Stomach (tissue), 19 donors: ENCODE results near the gene LHFPL4. TPM values are rescaled to one million over a fixed set of nuclear protein-coding genes. Genes with fewer than 3 reads are reported as not detected.
"Not testable (repeated sequence)": the region's sequence is repeated elsewhere in the genome, so short reads cannot be mapped to it uniquely, and the experiment has no call there.

Experiments used
- DNase-seq, 2 donors: peaks; one replicate each; pipeline versions ENCODE4 v3.0.0 to v3.0.0-alpha.2; 2013 to 2019
- H3K27ac ChIP-seq, 5 donors: fragments of 200-600 bp in 4 of 5; sonication (generic) in 4 of 5; one replicate each; pipeline ENCODE4 v1.5.1; 2013 to 2019; ENCODE audit warnings: mild to moderate bottlenecking in 1 of 5, moderate library complexity in 1 of 5
- H3K27me3 ChIP-seq, 3 donors: fragments of 200-600 bp; sonication (generic); one replicate each; pipeline ENCODE4 v1.5.1; 2017 to 2019; ENCODE audit warnings: mixed run types in 1 of 3
- H3K36me3 ChIP-seq, 4 donors: fragments of 200-600 bp; sonication (generic); 1 replicate in 3 of 4; 2 replicates in 1 of 4; pipeline ENCODE4 v1.5.1; 2016 to 2019
- H3K4me1 ChIP-seq, 4 donors: fragments of 200-600 bp; sonication (generic); one replicate each; pipeline ENCODE4 v1.5.1; 2016 to 2019
- H3K4me3 ChIP-seq, 4 donors: fragments of 200-600 bp; sonication (generic) in 3 of 4; one replicate each; pipeline ENCODE4 v1.5.1; 2016 to 2019; ENCODE audit warnings: mild to moderate bottlenecking in 1 of 4
- H3K9me3 ChIP-seq, 4 donors: fragments of 200-600 bp; sonication (generic); one replicate each; pipeline ENCODE4 v1.5.1; 2016 to 2019
- EP300 ChIP-seq: sonication (generic); formaldehyde crosslinking; IDR thresholded peaks from one replicate; pipeline ENCODE4 v1.6.1; 2017; ENCODE audit warnings: antibody characterized with exemption
- POLR2A ChIP-seq, 4 donors: fragments of 450-650 bp; IDR thresholded peaks; one replicate each; pipeline ENCODE4 v1.6.1; 2016; ENCODE audit warnings: antibody characterized with exemption in 4 of 4, control low read depth in 2 of 4, mild to moderate bottlenecking in 1 of 4, moderate library complexity in 1 of 4
- POLR2AphosphoS5 ChIP-seq, 3 donors: sonication (generic); formaldehyde crosslinking; IDR thresholded peaks; one replicate each; pipeline ENCODE4 v1.6.1; 2016; ENCODE audit warnings: antibody characterized with exemption in 3 of 3
- WGBS, 5 donors: extraction: QIAGEN DNeasy Blood & Tissue Kit in 3 of 5; methylation state at CpG; one replicate each; pipeline versions ENCODE4 v1.1.5 to v1.1.7; 2013 to 2018; 5-methylcytosine and 5-hydroxymethylcytosine counted together
- intact Hi-C: fragments of 100-400 bp; cut with DNase I; formaldehyde crosslinking; loops from one replicate; pipeline ENCODE4 v1.15.1; 2023; ENCODE audit warnings: low total_unique reads
- long read RNA-seq, 10 donors: transcript quantifications; one replicate each; lab custom pipeline, GENCODE V29; 2026
- polyA plus RNA-seq, 3 donors: library from polyadenylated mRNA; stranded (reverse); fragments of 200-250 nt; gene quantifications; one replicate each; pipeline ENCODE4 v1.2.3, GENCODE V29; 2013
- total RNA-seq, 5 donors: library from RNA; depleted of rRNA; stranded (reverse); fragments of >200 nt; gene quantifications; one replicate each; pipeline versions ENCODE4 v1.1.0 to v1.2.3, GENCODE V29; 2014 to 2016
- TF ChIP-seq, protein P1 (sequence below), 7 experiments: fragments of 450-650 bp in 4 of 7; fragments of 200-600 bp in 3 of 7; sonication (generic) in 3 of 7; IDR thresholded peaks; one replicate each; pipeline ENCODE4 v1.5.1; 2016 to 2019; ENCODE audit warnings: antibody characterized with exemption in 7 of 7, control low read depth in 2 of 7, mild to moderate bottlenecking in 1 of 7
- donor health status: healthy with polysubstance abuse.
- donor health status: Bipolar disorder and iron deficiency.
- donor health status: healthy.

LHFPL4 gene
- under 1 TPM in 2 of 5 donors, not detected in 3; 0.43 to 0.92 TPM for total RNA-seq
- polyA plus RNA-seq: under 1 TPM in 2 of 3 donors, not detected in 1; 0.06 to 0.08 TPM
- long read RNA-seq, donor 1: 0 reads
- long read RNA-seq, donor 2: 0 reads
- long read RNA-seq, donor 3: 0 reads
- long read RNA-seq, donor 4: 0 reads
- long read RNA-seq, donor 5: 0 reads
- long read RNA-seq, donor 6: 0 reads
- long read RNA-seq, donor 7: 0 reads
- long read RNA-seq, donor 8: 0 reads
- long read RNA-seq, donor 9: 0 reads
- long read RNA-seq, donor 10: 0 reads

- no peak within 1 kb of the TSS for H3K27ac ChIP-seq
- H3K27me3 ChIP-seq: peaks cover 8 to 79% (median 35%) of the 10 kb centered on the region in 3 donors
- WGBS, 5 donors: 3 to 6% (median 5%) methylated on average over 6 to 74 of the region's 75 CpGs
- no peak for TF ChIP-seq EP300
- TF ChIP-seq, protein P1, sequence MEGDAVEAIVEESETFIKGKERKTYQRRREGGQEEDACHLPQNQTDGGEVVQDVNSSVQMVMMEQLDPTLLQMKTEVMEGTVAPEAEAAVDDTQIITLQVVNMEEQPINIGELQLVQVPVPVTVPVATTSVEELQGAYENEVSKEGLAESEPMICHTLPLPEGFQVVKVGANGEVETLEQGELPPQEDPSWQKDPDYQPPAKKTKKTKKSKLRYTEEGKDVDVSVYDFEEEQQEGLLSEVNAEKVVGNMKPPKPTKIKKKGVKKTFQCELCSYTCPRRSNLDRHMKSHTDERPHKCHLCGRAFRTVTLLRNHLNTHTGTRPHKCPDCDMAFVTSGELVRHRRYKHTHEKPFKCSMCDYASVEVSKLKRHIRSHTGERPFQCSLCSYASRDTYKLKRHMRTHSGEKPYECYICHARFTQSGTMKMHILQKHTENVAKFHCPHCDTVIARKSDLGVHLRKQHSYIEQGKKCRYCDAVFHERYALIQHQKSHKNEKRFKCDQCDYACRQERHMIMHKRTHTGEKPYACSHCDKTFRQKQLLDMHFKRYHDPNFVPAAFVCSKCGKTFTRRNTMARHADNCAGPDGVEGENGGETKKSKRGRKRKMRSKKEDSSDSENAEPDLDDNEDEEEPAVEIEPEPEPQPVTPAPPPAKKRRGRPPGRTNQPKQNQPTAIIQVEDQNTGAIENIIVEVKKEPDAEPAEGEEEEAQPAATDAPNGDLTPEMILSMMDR (IDR thresholded peaks at IDR 0.05): no peak
- TF ChIP-seq POLR2AphosphoS5 (IDR thresholded peaks at IDR 0.05): no peak
- no peak for TF ChIP-seq POLR2A (IDR thresholded peaks at IDR 0.05)
- H3K4me1 ChIP-seq: peaks cover 0 to 7% (median 2%) of the 10 kb centered on the region in 4 donors
- peaks cover 0 to 7% (median 3%) of the 10 kb centered on the region in 4 donors for H3K9me3 ChIP-seq
- H3K36me3 ChIP-seq: no peaks in the 10 kb centered on the region
- DNase-seq: peak in 1 of 2 donors; percentile 12
- intact Hi-C loops: no loop called here
- H3K4me3 ChIP-seq: peak within 1 kb of the TSS in 3 of 4 donors; percentile 8 to 27 (median 21)
Observed at GRCh38 chr3:9553021-9553947, at the start of gene LHFPL4. LHFPL4 (minus strand) TSS chr3:9553822; CDS start chr3:9552679, 1,143 bp downstream.

DNA sequence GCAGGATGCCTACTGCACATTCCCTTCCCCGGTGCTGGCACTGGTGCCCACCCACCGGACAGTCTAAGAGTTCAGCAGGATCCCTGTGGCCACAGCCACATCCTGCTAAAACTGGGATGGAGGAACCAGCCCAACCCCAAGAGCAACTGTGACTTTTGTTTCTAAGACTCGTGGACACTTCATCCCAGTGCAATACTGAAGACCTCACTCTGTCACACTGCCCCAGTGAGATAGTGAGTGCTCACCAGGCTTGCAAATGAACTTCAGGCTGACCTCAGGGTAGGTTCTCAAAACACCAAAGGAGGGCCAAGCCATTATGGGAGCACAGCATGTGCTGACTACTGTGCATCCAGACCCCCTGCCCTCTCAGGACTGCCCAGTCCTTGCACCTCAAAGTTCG lies 49.0 kb upstream of the LHFPL4 start:
- no peak overlapping the region for H3K4me3 ChIP-seq
- H3K36me3 ChIP-seq: no peaks in the 10 kb centered on the region
- peaks cover 0 to 29% (median 10%) of the 10 kb centered on the region in 3 donors for H3K27me3 ChIP-seq
- TF ChIP-seq, protein P1 (IDR thresholded peaks at IDR 0.05): no peak
- TF ChIP-seq POLR2A (IDR thresholded peaks at IDR 0.05) (no peak), EP300 (no peak), POLR2AphosphoS5 (IDR thresholded peaks at IDR 0.05) (no peak)
- peaks cover 0 to 15% (median 10%) of the 10 kb centered on the region in 4 donors for H3K4me1 ChIP-seq
- no peak for DNase-seq
- intact Hi-C loops: no loop called here
- peaks cover 0 to 39% (median 29%) of the 10 kb centered on the region in 4 donors for H3K9me3 ChIP-seq
- no peak overlapping the region for H3K27ac ChIP-seq
- 80 to 89% (median 85%) methylated on average over 2 to 4 of the region's 4 CpGs for WGBS, 5 donors

GRCh38 chr3:9601006-9601581 lies 47.5 kb upstream of the LHFPL4 start:
- H3K4me1 ChIP-seq: peaks cover 0 to 15% (median 10%) of the 10 kb centered on the region in 4 donors
- peaks cover 0 to 29% (median 10%) of the 10 kb centered on the region in 3 donors for H3K27me3 ChIP-seq
- intact Hi-C loops, DNase-seq, H3K36me3 ChIP-seq: not testable (repeated sequence)
- 63 to 82% (median 71%) methylated on average over 22 to 24 of the region's 24 CpGs for WGBS, 5 donors
- peak overlapping the region; percentile 33 to 39 (median 36) for H3K4me3 ChIP-seq
- peak overlapping the region; percentile 22 to 46 (median 38) for H3K27ac ChIP-seq
- H3K9me3 ChIP-seq: peaks cover 0 to 31% (median 23%) of the 10 kb centered on the region in 4 donors

- Histone ChIP-seq H3K27ac (peak overlapping the region; percentile 22 to 46 (median 38)), H3K9me3 (peaks cover 0 to 26% (median 18%) of the 10 kb centered on the region in 4 donors), H3K4me3 (peak overlapping the region; percentile 33 to 39 (median 36)), H3K36me3 (no peaks in the 10 kb centered on the region), H3K27me3 (peaks cover 0 to 29% (median 10%) of the 10 kb centered on the region in 3 donors), H3K4me1 (peaks cover 0 to 15% (median 10%) of the 10 kb centered on the region in 4 donors)
- DNase-seq: peak; percentile 74 to 80
- intact Hi-C loops: no loop called here
- WGBS, 5 donors: 0 to 6% (median 3%) methylated on average over 8 to 42 of the region's 42 CpGs
- no peak for TF ChIP-seq POLR2A (IDR thresholded peaks at IDR 0.05)
- TF ChIP-seq POLR2AphosphoS5 (IDR thresholded peaks at IDR 0.05): peak in 2 of 3 donors; percentile 17 to 21
Observed at GRCh38 chr3:9600597-9600996, 47.0 kb upstream of the LHFPL4 start.
